Dedifferentiated amniotic fluid mesenchymal stem cell (primary cell): ENCODE results near the gene KRT76.

Experiments used
- DNase-seq: peaks from one replicate; pipeline ENCODE4 v3.0.0-alpha.2; 2016; ENCODE audit errors: extremely low spot score

KRT76 gene

GRCh38 chr12:52776913-52777395 is at the start of gene KRT76:
Gene KRT76, minus strand, starts transcription at chr12:52777345. Its CDS starts 54 bp downstream, at chr12:52777291.
- DNase-seq = no peak

GRCh38 chr12:52825961-52826360 is 48.8 kb upstream of the KRT76 start:
- no peak for DNase-seq

- DNase-seq = no peak
These were observed 47.7 kb upstream of the KRT76 start for GRCh38 chr12:52824741-52825410.

- DNase-seq = no peak
These were observed 46.8 kb upstream of the KRT76 start for GRCh38 chr12:52823761-52824450.

GRCh38 chr12:52822771-52823510 is 45.8 kb upstream of the KRT76 start:
- no peak for DNase-seq

- DNase-seq = no peak
These were observed 44.9 kb upstream of the KRT76 start for GRCh38 chr12:52821826-52822660.

GRCh38 chr12:52821071-52821730 is 44.1 kb upstream of the KRT76 start:
- no peak for DNase-seq

- DNase-seq = no peak
These were observed 43.4 kb upstream of the KRT76 start for GRCh38 chr12:52820521-52820920.

- no peak for DNase-seq
These were observed 42.8 kb upstream of the KRT76 start for GRCh38 chr12:52819731-52820510.

- no peak for DNase-seq
These were observed 41.8 kb upstream of the KRT76 start for GRCh38 chr12:52818887-52819420.

- no peak for DNase-seq
These were observed 41.2 kb upstream of the KRT76 start for GRCh38 chr12:52818388-52818787.

- DNase-seq = no peak
These were observed 40.6 kb upstream of the KRT76 start for GRCh38 chr12:52817699-52818238.

- DNase-seq = no peak
These were observed 40.0 kb upstream of the KRT76 start for GRCh38 chr12:52817003-52817698.

GRCh38 chr12:52815676-52816588 is 38.8 kb upstream of the KRT76 start:
- no peak for DNase-seq

GRCh38 chr12:52815161-52815560 is 38.0 kb upstream of the KRT76 start:
- DNase-seq = no peak

- no peak for DNase-seq
These were observed 37.6 kb upstream of the KRT76 start for GRCh38 chr12:52814710-52815155.

- no peak for DNase-seq
These were observed 37.0 kb upstream of the KRT76 start, which contains the start of gene KRT4 for GRCh38 chr12:52813885-52814709. Gene KRT4, minus strand, starts transcription at chr12:52814116. Its CDS starts 58 bp downstream, at chr12:52814058.
